Measurements from ENCODE around the gene PCDHA3.
"Not testable (repeated sequence)": the region's sequence is repeated elsewhere in the genome, so short reads cannot be mapped to it uniquely, and the experiment has no call there.

PCDHA3 gene

DNA sequence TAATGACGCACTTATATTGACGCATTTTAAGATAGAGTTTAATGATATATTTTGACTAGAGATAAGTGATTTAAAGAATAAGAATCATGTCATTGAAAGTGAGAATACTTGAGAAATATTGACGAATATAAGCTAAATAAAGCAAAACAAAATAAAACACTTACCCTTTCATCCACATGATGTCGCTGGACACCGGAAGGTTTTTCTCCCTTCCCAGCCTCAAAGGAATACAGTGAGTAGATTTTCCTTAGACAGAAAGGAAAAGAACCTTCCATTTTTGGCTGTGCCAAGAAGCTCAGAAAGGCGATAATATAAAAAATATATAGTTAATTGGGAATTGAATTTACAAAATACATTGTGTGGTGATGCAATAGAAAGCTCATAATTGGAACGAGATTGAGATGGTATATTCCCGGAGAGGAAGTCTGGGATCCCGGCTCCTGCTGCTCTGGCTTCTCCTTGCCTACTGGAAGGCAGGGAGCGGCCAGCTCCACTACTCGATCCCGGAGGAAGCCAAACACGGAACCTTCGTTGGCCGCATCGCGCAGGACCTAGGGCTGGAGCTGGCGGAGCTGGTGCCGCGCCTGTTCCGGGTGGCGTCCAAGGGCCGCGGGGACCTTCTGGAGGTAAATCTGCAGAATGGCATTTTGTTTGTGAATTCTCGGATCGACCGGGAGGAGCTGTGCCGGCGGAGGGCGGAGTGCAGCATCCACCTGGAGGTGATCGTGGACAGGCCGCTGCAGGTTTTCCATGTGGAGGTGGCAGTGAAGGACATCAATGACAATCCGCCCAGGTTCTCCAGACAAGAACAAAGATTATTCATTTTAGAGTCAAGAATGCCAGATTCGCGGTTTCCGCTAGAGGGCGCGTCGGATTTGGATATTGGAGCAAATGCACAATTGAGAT lies 20.8 kb downstream of the PCDHA3 start, which contains the start of gene PCDHA5:
TSS of gene PCDHA5 (plus strand) at position 239 of the 906 bp plus-strand sequence.
- no peak for DNase-seq

DNA sequence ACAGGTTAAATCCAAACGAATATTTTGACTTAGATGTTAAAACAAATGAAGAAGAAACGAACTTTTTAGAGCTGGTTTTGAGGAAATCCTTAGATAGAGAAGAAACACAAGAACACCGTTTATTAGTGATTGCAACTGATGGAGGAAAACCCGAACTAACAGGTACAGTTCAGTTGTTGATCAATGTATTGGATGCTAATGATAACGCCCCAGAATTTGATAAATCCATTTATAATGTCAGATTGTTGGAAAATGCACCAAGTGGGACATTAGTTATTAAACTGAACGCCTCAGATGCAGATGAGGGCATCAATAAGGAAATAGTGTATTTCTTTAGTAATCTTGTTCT lies 21.4 kb downstream of the PCDHA3 start:
- DNase-seq: no peak

DNA sequence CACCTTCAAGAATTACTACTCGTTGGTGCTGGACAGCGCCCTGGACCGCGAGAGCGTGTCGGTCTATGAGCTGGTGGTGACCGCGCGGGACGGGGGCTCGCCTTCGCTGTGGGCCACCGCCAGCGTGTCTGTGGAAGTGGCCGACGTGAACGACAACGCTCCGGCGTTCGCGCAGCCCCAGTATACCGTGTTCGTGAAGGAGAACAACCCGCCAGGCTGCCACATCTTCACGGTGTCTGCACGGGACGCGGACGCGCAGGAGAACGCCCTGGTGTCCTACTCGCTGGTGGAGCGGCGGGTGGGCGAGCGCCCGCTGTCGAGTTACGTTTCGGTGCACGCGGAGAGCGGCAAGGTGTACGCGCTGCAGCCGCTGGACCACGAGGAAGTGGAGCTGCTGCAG lies 22.1 kb downstream of the PCDHA3 start:
- DNase-seq: not testable (repeated sequence)

DNA sequence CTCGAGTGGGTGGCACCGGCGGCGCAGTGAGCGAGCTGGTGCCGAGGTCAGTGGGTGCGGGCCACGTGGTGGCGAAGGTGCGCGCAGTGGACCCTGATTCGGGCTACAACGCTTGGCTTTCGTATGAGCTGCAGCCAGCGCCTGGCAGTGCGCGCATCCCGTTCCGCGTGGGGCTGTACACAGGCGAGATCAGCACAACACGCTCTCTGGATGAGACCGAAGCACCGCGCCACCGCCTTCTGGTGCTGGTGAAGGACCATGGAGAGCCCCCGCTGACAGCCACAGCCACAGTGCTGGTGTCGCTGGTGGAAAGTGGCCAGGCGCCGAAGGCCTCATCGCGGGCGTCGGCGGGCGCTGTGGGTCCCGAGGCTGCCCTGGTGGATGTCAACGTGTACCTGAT lies 22.6 kb downstream of the PCDHA3 start:
- no peak for DNase-seq

DNA sequence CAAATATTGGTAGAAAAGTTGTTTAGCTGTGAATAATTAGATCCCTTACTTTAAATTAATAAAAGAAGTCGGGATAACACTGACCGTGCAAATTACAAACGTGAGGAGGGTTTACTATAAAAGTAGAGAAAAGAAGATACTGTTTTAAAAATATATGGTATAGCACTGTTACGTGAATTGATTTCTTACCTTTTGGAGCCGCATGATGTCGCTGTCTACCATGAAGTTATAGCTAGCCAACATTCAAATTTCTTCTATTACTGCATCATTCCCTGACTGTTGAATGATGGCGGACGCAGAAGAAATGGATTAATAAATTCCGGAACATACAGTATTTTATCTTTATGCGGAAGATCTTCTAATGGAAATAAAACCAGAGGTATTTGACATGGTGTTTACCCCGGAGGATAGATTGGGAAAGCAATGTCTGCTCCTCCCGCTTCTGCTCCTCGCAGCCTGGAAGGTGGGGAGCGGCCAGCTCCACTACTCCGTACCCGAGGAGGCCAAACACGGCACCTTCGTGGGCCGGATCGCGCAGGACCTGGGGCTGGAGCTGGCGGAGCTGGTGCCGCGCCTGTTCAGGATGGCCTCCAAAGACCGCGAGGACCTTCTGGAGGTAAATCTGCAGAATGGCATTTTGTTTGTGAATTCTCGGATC lies 27.0 kb downstream of the PCDHA3 start, which contains the start of gene PCDHA6:
TSS of gene PCDHA6 (plus strand) at position 257 of the 658 bp plus-strand sequence. CDS start at position 389, 132 bp downstream.
- DNase-seq: no peak

DNA sequence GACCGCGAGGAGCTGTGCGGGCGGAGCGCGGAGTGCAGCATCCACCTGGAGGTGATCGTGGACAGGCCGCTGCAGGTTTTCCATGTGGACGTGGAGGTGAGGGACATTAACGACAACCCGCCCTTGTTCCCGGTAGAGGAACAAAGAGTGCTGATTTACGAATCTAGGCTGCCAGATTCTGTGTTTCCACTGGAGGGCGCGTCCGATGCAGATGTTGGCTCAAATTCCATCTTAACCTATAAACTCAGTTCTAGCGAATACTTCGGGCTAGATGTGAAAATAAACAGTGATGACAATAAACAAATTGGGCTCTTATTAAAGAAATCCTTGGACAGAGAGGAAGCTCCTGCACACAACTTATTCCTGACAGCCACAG lies 27.5 kb downstream of the PCDHA3 start:
- DNase-seq: no peak

DNA sequence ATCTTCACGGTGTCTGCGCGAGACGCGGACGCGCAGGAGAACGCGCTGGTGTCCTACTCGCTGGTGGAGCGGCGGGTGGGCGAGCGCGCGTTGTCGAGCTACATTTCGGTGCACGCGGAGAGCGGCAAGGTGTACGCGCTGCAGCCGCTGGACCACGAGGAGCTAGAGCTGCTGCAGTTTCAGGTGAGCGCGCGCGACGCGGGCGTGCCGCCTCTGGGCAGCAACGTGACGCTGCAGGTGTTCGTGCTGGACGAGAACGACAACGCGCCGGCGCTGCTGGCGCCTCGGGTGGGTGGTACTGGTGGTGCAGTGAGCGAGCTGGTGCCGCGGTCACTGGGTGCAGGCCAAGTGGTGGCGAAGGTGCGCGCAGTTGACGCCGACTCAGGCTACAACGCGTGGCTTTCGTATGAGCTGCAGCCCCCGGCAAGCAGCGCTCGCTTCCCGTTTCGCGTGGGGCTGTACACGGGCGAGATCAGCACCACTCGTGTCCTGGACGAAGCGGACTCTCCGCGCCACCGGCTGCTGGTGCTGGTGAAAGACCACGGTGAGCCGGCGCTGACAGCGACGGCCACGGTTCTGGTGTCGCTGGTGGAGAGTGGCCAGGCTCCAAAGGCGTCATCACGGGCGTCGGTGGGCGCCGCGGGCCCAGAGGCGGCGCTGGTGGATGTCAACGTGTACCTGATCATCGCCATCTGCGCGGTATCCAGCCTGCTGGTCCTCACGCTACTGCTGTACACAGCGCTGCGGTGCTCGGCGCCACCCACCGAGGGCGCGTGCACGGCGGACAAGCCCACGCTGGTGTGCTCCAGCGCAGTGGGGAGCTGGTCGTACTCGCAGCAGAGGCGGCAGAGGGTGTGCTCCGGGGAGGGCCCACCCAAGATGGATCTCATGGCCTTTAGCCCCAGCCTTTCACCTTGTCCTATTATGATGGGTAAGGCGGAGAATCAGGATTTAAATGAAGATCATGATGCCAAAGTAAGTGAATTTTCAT lies 28.9 kb downstream of the PCDHA3 start:
- DNase-seq: not testable (repeated sequence)

DNA sequence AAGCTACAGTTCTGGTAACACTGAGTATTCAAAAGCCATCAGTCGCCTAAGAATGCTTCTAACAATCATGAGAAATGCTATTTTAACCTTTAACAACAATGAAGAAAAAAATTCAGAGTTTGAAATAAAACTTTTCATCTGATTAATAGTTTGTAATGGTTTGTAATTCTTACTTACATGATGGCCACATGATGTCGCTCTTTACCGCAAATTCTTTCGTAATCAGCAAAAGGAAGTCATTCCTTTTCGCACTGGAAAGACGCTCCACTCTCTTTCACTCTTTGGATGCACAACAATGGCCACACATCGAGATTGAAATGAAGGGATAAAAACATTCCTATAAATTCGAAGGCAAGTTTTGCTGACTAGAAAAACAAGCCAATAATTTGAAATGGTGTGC lies 33.1 kb downstream of the PCDHA3 start, which contains the start of gene PCDHA7:
TSS of gene PCDHA7 (plus strand) at position 277 of the 400 bp plus-strand sequence. CDS start at position 392, 115 bp downstream.
- DNase-seq: no peak

DNA sequence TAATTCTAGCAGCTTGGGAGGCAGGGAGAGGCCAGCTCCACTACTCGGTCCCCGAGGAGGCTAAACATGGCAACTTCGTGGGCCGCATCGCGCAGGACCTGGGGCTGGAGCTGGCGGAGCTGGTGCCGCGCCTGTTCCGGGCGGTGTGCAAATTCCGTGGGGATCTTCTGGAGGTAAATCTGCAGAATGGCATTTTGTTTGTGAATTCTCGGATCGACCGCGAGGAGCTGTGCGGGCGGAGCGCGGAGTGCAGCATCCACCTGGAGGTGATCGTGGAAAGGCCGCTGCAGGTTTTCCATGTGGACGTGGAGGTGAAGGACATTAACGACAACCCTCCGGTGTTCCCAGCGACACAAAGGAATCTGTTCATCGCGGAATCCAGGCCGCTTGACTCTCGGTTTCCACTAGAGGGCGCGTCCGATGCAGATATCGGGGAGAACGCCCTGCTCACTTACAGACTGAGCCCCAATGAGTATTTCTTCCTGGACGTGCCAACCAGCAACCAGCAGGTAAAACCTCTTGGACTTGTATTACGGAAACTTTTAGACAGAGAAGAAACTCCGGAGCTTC lies 33.7 kb downstream of the PCDHA3 start:
- not testable (repeated sequence) for DNase-seq

DNA sequence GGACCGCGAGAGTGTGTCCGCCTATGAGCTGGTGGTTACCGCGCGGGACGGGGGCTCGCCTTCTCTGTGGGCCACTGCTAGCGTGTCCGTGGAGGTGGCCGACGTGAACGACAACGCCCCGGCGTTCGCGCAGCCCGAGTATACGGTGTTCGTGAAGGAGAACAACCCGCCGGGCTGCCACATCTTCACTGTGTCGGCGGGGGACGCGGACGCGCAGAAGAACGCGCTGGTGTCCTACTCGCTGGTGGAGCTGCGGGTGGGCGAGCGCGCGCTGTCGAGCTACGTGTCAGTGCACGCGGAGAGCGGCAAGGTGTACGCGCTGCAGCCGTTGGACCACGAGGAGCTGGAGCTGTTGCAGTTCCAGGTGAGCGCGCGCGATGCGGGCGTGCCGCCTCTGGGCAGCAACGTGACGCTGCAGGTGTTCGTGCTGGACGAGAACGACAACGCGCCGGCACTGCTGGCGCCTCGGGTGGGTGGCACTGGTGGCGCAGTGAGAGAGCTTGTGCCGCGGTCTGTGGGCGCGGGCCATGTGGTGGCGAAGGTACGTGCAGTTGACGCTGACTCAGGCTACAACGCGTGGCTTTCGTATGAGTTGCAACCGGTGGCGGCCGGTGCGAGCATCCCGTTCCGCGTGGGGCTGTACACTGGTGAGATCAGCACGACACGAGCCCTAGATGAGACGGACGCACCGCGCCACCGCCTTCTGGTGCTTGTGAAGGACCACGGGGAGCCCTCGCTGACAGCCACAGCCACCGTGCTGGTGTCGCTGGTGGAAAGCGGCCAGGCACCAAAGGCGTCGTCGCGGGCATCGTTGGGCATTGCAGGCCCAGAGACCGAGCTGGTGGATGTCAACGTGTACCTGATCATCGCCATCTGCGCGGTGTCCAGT lies 35.0 kb downstream of the PCDHA3 start:
- no peak for DNase-seq

DNA sequence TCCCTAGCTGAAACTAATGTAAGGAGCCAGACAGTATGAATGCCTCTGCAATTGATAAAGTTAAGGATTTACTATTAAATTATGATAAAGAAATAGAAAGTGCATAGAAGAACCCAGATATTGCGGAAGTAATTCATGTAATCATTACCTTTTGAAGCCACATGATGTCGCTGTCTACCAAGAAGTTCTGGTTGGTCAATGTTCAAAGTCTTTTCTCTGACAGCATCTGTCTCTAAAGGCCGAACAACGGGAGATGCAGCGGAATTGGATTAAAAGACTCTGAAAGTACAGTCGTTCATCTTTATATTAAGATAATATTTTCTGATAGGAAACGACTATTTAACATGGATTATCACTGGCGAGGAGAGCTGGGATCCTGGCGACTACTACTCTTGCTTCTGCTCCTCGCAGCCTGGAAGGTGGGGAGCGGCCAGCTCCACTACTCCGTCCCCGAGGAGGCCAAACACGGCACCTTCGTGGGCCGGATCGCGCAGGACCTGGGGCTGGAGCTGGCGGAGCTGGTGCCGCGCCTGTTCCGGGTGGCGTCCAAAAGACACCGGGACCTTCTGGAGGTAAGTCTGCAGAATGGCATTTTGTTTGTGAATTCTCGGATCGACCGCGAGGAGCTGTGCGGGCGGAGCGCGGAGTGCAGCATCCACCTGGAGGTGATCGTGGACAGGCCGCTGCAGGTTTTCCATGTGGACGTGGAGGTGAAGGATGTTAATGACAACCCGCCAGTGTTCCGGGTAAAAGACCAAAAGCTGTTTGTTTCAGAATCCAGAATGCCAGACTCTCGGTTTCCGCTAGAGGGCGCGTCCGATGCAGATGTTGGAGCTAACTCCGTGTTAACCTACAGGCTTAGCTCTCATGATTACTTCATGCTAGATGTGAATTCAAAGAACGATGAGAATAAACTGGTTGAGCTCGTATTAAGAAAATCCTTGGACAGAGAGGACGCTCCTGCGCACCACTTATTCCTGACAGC lies 40.4 kb downstream of the PCDHA3 start, which contains the start of gene PCDHA8:
TSS of gene PCDHA8 (plus strand) at position 210 of the 985 bp plus-strand sequence. CDS start at position 345, 135 bp downstream.
- DNase-seq: no peak

DNA sequence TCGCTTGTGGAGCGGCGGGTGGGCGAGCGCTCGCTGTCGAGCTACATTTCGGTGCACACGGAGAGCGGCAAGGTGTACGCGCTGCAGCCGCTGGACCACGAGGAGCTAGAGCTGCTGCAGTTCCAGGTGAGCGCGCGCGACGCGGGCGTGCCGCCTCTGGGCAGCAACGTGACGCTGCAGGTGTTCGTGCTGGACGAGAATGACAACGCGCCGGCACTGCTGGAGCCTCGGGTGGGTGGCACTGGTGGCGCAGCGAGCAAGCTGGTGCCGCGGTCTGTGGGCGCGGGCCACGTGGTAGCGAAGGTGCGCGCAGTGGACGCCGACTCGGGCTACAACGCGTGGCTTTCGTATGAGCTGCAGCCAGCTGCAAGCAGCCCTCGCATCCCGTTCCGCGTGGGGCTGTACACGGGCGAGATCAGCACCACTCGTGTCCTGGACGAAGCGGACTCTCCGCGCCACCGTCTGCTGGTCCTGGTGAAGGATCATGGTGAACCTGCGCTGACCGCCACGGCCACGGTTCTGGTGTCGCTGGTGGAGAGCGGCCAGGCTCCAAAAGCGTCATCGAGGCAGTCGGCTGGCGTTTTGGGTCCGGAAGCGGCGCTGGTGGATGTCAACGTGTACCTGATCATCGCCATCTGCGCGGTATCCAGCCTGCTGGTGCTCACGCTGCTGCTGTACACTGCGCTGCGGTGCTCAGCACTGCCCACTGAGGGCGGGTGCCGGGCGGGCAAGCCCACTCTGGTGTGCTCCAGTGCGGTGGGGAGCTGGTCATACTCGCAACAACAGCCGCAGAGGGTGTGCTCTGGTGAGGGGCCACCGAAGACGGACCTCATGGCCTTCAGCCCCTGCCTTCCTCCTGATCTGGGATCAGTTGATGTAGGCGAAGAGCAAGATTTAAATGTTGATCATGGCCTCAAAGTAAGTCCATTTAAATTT lies 42.2 kb downstream of the PCDHA3 start:
- no peak for DNase-seq

DNA sequence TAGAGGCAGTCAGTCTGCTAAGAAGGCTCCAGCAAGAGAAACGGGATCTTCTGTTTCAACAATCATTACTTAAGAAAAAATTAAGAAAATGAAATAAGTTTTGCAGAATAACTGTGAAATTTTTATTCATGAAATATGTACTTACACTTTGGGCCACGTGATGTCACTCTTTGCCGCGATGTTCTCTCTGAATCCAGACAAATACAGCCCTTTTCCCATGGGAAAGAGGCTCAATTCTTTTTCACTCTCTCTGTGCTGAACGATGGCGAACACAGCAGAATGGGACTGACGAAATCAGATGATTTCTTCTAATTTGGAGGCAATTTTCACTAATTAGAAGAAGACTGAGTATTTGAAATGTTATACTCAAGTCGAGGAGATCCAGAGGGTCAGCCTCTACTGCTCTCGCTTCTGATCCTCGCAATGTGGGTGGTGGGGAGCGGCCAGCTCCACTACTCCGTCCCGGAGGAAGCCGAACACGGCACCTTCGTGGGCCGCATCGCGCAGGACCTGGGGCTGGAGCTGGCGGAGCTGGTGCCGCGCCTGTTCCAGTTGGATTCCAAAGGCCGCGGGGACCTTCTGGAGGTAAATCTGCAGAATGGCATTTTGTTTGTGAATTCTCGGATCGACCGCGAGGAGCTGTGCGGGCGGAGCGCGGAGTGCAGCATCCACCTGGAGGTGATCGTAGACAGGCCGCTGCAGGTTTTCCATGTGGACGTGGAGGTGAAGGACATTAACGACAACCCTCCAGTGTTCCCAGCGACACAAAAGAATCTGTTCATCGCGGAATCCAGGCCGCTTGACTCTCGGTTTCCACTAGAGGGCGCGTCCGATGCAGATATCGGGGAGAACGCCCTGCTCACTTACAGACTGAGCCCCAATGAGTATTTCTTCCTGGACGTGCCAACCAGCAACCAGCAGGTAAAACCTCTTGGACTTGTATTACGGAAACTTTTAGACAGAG lies 47.6 kb downstream of the PCDHA3 start, which contains the start of gene PCDHA9:
TSS of gene PCDHA9 (plus strand) at position 244 of the 964 bp plus-strand sequence. CDS start at position 358, 114 bp downstream.
- DNase-seq: not testable (repeated sequence)

DNA sequence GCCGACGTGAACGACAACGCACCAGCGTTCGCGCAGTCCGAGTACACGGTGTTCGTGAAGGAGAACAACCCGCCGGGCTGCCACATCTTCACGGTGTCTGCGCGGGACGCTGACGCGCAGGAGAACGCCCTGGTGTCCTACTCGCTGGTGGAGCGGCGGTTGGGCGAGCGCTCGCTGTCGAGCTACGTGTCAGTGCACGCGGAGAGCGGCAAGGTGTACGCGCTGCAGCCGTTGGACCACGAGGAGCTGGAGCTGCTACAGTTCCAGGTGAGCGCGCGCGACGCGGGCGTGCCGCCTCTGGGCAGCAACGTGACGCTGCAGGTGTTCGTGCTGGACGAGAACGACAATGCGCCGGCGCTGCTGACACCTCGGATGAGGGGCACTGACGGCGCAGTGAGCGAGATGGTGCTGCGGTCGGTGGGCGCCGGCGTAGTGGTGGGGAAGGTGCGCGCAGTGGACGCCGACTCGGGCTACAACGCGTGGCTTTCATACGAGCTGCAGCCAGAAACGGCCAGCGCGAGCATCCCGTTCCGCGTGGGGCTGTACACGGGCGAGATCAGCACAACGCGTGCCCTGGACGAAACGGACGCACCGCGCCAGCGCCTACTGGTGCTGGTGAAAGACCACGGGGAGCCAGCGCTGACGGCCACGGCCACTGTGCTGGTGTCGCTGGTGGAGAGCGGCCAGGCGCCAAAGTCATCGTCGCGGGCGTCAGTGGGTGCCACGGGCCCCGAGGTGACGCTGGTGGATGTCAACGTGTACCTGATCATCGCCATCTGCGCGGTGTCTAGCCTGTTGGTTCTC lies 49.2 kb downstream of the PCDHA3 start:
- not testable (repeated sequence) for DNase-seq
